Measurements from ENCODE around the gene LAMTOR5.

LAMTOR5 gene

GRCh38 chr1:110385369-110385768 lies 22.1 kb downstream of the LAMTOR5 start:
- DNase-seq: no peak

DNA sequence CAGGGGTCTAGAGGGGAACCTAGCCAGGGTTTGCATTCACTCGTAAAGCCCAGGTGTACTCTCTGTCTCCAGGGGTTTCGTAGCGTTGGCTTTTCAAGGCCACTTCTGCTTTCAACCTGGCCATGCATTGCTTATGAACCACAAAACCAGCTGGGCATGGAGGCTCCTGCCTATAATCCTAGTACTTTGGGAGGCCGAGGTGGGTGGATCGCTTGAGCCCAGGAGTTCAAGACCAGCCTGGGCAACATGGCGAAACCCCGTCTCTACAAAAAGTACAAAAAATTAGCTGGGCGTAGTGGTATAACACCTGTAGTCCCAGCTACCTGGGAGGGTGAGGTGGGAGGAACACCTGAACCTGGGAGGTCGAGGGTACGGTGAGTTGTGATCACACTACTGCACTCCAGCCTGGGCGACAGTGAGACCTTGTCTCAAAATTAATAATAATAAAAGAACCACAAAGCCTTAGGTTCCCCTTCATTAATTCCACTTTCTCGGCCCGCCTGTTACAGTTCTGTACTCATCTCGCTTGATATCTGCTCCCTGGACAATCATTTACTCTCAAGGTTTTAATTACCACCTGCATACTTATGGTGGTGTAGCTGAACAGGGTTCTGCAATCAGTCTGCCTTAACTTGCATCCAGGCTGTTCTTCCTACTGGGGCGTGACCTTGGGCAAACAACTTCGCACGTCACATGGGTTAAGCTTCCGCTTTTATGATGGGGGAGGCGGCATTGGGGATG lies 22.7 kb downstream of the LAMTOR5 start:
- no peak for DNase-seq

- DNase-seq: no peak
Measured at GRCh38 chr1:110383251-110383990, 24.1 kb downstream of the LAMTOR5 start.

GRCh38 chr1:110380672-110381283 lies 26.7 kb downstream of the LAMTOR5 start:
- no peak for DNase-seq

- DNase-seq: no peak
Measured at GRCh38 chr1:110375490-110375889, 32.0 kb downstream of the LAMTOR5 start.

- DNase-seq: no peak
Measured at GRCh38 chr1:110370827-110371226, 36.7 kb downstream of the LAMTOR5 start.

- DNase-seq: no peak
Measured at GRCh38 chr1:110364221-110364620, 43.3 kb downstream of the LAMTOR5 start.

- no peak for DNase-seq
Measured at GRCh38 chr1:110361856-110362255, 45.6 kb downstream of the LAMTOR5 start.

GRCh38 chr1:110360431-110360830 lies 47.1 kb downstream of the LAMTOR5 start:
- no peak for DNase-seq

DNA sequence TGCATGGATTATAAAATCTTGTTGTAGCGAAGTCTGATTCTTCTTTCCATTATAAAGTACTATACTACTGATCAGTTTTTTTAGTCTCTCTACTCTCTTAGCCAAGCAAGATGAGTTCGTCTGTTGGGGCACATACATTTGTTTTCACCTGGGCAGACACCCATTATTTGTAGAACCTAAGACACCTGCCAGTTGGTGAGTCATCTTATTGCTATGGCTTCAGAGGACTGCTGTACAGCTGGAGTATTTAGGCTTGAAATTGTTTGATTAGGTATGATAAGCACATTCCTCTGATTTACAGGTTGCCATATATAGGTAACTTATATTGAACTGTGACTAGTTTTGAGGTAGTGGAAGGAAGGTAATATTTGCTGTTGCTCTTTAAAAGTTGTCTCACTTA lies 51.1 kb downstream of the LAMTOR5 start:
- no peak for DNase-seq

- DNase-seq: no peak
Measured at GRCh38 chr1:110355321-110355720, 52.2 kb downstream of the LAMTOR5 start.

Measured in GDM1 (cell line).